ENCODE results near the gene STK11IP. TPM values are rescaled to one million over a fixed set of nuclear protein-coding genes. Genes with fewer than 3 reads are reported as not detected.

Gene STK11IP
- total RNA-seq, 1 experiment from 2014 or later: 39.9 TPM

- ChIA-PET CTCF (no interaction called here), POLR2A (no interaction called here)
- Mint-ChIP-seq H3K36me3 (peaks cover 14% of the 10 kb centered on the region), H3K27me3 (ENCODE audit: low read depth) (no peaks in the 10 kb centered on the region), H3K4me1 (no peaks in the 10 kb centered on the region), H3K4me3 (no peak overlapping the region), H3K9me3 (no peaks in the 10 kb centered on the region), H3K27ac (peak overlapping the region; percentile 89; the same call in 1 of the 2 replicates)
- ATAC-seq (no peak), DNase-seq (ENCODE audit: low spot score) (no peak)
- TF ChIP-seq AR (CRISPR knock-in tag; IDR thresholded peaks at IDR 0.05) (no peak), E2F5 (CRISPR knock-in tag; IDR thresholded peaks at IDR 0.05) (no peak), ZNF219 (CRISPR knock-in tag; IDR thresholded peaks at IDR 0.05; ENCODE audit: borderline replicate concordance) (no peak), NR3C1 (CRISPR knock-in tag; conservative IDR thresholded peaks at IDR 0.05; ENCODE audit: low read depth) (no peak), ATF3 (CRISPR knock-in tag; conservative IDR thresholded peaks at IDR 0.05) (no peak), TEAD4 (CRISPR knock-in tag; IDR thresholded peaks at IDR 0.05) (no peak), HMGA2 (CRISPR knock-in tag; IDR thresholded peaks at IDR 0.05) (no peak), PREB (CRISPR knock-in tag; IDR thresholded peaks at IDR 0.05; ENCODE audit: borderline replicate concordance) (no peak)
Measured at GRCh38 chr2:219611866-219612576, 14.4 kb downstream of the STK11IP start.

- Mint-ChIP-seq H3K4me3 (no peak overlapping the region), H3K27me3 (ENCODE audit: low read depth) (no peaks in the 10 kb centered on the region), H3K4me1 (no peaks in the 10 kb centered on the region), H3K36me3 (peaks cover 12% of the 10 kb centered on the region), H3K9me3 (no peaks in the 10 kb centered on the region), H3K27ac (peak overlapping the region; percentile 89; the same call in 1 of the 2 replicates)
- POLR2A ChIA-PET: no interaction called here
- DNase-seq (ENCODE audit: low spot score) (no peak), ATAC-seq (no peak)
- no peak for TF ChIP-seq ZNF671 (CRISPR knock-in tag; IDR thresholded peaks at IDR 0.05)
- CTCF ChIA-PET: interaction anchor here (1.1 kb wide), 1 partner anchor 53 kb away, joined by 3 read pairs; no protein-coding TSS in a partner anchor
Measured at GRCh38 chr2:219612577-219613286, 15.1 kb downstream of the STK11IP start.

- Mint-ChIP-seq H3K27ac (no peak overlapping the region), H3K4me3 (no peak overlapping the region), H3K4me1 (no peaks in the 10 kb centered on the region), H3K9me3 (no peaks in the 10 kb centered on the region), H3K36me3 (peaks cover 12% of the 10 kb centered on the region), H3K27me3 (ENCODE audit: low read depth) (no peaks in the 10 kb centered on the region)
- ATAC-seq: no peak
- no peak for DNase-seq (ENCODE audit: low spot score)
- CTCF ChIA-PET: interaction anchor here (0.6 to 2.0 kb wide), 4 partner anchors 29 to 156 kb away, joined by 3 to 7 read pairs (median 4); no protein-coding TSS in a partner anchor
- POLR2A ChIA-PET: no interaction called here
- no peak for TF ChIP-seq ZNF219 (CRISPR knock-in tag; IDR thresholded peaks at IDR 0.05; ENCODE audit: borderline replicate concordance)
- no peak for TF ChIP-seq ELF4 (CRISPR knock-in tag; IDR thresholded peaks at IDR 0.05; ENCODE audit: low read depth)
- no peak for TF ChIP-seq NFATC4 (CRISPR knock-in tag; IDR thresholded peaks at IDR 0.05)
- TF ChIP-seq TEAD4 (CRISPR knock-in tag; IDR thresholded peaks at IDR 0.05): no peak
- no peak for TF ChIP-seq HMGXB4 (CRISPR knock-in tag; IDR thresholded peaks at IDR 0.05)
- TF ChIP-seq ZNF263 (CRISPR knock-in tag; IDR thresholded peaks at IDR 0.05; ENCODE audit: low read depth): no peak
- TF ChIP-seq PRDM15 (CRISPR knock-in tag; IDR thresholded peaks at IDR 0.05): no peak
- TF ChIP-seq JAZF1 (CRISPR knock-in tag; IDR thresholded peaks at IDR 0.05): no peak
- no peak for TF ChIP-seq ZMAT4 (CRISPR knock-in tag; IDR thresholded peaks at IDR 0.05)
Measured at GRCh38 chr2:219613461-219614070, 15.9 kb downstream of the STK11IP start.
